Subcutaneous abdominal adipose tissue (tissue), 5 donors: ENCODE measurements around the gene CUX1.

Experiments used
- H3K27ac ChIP-seq: one replicate; pipeline ENCODE4 v1.7.0; 2013; ENCODE audit warnings: low read depth, mild to moderate bottlenecking, inconsistent platforms, low read length, moderate library complexity
- H3K27me3 ChIP-seq, 5 donors: one replicate each; pipeline ENCODE4 v1.7.0; 2013; ENCODE audit warnings: low read length in 5 of 5, inconsistent platforms in 1 of 5; ENCODE audit not compliant: control insufficient read depth in 5 of 5, insufficient read depth in 4 of 5
- H3K36me3 ChIP-seq, 5 donors: one replicate each; pipeline ENCODE4 v1.7.0; 2013; ENCODE audit warnings: low read length in 5 of 5; ENCODE audit not compliant: control insufficient read depth in 5 of 5, insufficient read depth in 5 of 5
- H3K4me1 ChIP-seq, 5 donors: one replicate each; pipeline ENCODE4 v1.7.0; 2013; ENCODE audit warnings: low read length in 5 of 5, mild to moderate bottlenecking in 3 of 5, moderate library complexity in 1 of 5; ENCODE audit not compliant: control insufficient read depth in 5 of 5, insufficient read depth in 5 of 5
- H3K4me3 ChIP-seq, 5 donors: one replicate each; pipeline ENCODE4 v1.7.0; 2013; ENCODE audit warnings: low read length in 5 of 5, low read depth in 1 of 5
- H3K9ac ChIP-seq, 5 donors: one replicate each; pipeline ENCODE4 v1.7.0; 2013; ENCODE audit warnings: low read length in 5 of 5, mild to moderate bottlenecking in 4 of 5, moderate library complexity in 3 of 5
- H3K9me3 ChIP-seq, 5 donors: one replicate each; pipeline ENCODE4 v1.7.0; 2013; ENCODE audit warnings: low read length in 5 of 5; ENCODE audit not compliant: control insufficient read depth in 5 of 5
- donor health status: healthy.
- donor health status: healthy.
- donor health status: healthy.
- donor health status: healthy.
- donor health status: healthy.

The CUX1 gene

DNA sequence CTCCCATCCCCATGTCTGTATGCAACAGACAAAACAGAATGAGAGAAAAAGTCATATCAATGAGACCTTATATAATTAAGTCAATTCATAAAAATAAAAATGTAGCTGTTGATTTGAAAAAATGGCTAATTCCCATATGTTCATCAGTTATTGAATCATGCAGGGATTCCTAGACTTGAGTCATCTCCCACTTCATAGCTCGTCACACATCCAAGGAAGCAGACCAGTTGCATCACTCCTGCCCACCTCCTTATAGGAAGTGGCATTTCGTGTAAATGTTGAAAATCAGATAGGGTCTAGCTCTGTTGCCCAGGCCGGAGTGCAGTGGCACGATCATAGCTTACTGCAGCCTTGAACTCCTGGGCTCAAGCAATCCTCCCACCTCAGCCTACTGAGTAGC, 413.2 kb downstream of the CUX1 start:
- H3K36me3 ChIP-seq: peaks cover 0 to 51% (median 31%) of the 10 kb centered on the region in 5 donors
- no peak overlapping the region for H3K4me3 ChIP-seq
- no peaks in the 10 kb centered on the region for H3K4me1 ChIP-seq

DNA sequence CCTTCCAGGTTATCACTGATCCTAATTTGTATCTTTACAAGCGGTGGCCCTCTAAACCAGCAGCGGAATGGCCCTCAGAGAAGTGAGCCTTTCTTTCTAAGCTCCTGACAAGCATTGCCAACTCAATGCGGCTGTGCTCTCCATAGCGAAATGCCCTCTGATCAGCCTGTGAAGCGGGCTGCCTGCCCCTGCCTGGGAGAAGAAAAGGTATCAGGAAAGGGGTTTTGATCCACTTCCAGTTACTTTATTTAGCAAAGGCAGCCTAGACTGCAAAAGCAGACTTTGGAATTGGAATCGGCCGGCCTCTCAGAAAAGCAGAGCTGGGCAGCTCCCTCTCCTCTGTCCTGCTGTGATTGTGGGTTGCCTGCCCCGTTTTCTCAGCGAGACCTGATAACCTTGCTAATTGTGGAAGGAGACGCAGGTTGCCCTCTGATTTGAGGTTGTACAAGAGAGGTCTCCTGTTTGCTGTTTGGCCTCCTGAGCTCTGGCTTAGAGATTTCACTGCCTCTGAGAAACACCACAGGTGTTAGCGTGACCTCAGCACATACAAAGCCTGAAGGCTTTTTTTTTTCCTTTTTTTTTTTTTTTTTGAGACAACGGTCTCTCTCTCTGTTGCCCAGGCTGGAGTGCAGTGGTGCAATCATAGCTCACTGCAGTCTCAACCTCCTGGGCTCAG, 415.3 kb downstream of the CUX1 start:
- Histone ChIP-seq H3K36me3 (peaks cover 0 to 48% (median 27%) of the 10 kb centered on the region in 5 donors), H3K9ac (no peak overlapping the region), H3K9me3 (no peaks in the 10 kb centered on the region), H3K27me3 (no peaks in the 10 kb centered on the region), H3K27ac (no peak overlapping the region), H3K4me3 (no peak overlapping the region), H3K4me1 (no peaks in the 10 kb centered on the region)

More for the DNA sequence above, 413.2 kb downstream of the CUX1 start:
- Histone ChIP-seq H3K27me3 (no peaks in the 10 kb centered on the region), H3K9ac (no peak overlapping the region), H3K27ac (no peak overlapping the region), H3K9me3 (no peaks in the 10 kb centered on the region)

GRCh38 chr7:102234131-102234530, 416.7 kb downstream of the CUX1 start:
- no peaks in the 10 kb centered on the region for H3K9me3 ChIP-seq

GRCh38 chr7:102234801-102235550, 417.6 kb downstream of the CUX1 start:
- Histone ChIP-seq H3K4me1 (no peaks in the 10 kb centered on the region), H3K4me3 (no peak overlapping the region), H3K27ac (no peak overlapping the region), H3K9me3 (no peaks in the 10 kb centered on the region), H3K27me3 (no peaks in the 10 kb centered on the region), H3K9ac (no peak overlapping the region), H3K36me3 (peaks cover 0 to 41% (median 21%) of the 10 kb centered on the region in 5 donors)

More at GRCh38 chr7:102234131-102234530, 416.7 kb downstream of the CUX1 start:
- Histone ChIP-seq H3K36me3 (peaks cover 0 to 37% (median 20%) of the 10 kb centered on the region in 5 donors), H3K27me3 (no peaks in the 10 kb centered on the region), H3K27ac (no peak overlapping the region), H3K9ac (no peak overlapping the region), H3K4me3 (no peak overlapping the region), H3K4me1 (no peaks in the 10 kb centered on the region)

- Histone ChIP-seq H3K4me3 (no peak overlapping the region), H3K36me3 (peaks cover 0 to 50% (median 25%) of the 10 kb centered on the region in 5 donors), H3K27me3 (no peaks in the 10 kb centered on the region), H3K4me1 (no peaks in the 10 kb centered on the region), H3K27ac (no peak overlapping the region), H3K9ac (no peak overlapping the region), H3K9me3 (no peaks in the 10 kb centered on the region)
Measured at GRCh38 chr7:102236102-102236501, 418.7 kb downstream of the CUX1 start.

DNA sequence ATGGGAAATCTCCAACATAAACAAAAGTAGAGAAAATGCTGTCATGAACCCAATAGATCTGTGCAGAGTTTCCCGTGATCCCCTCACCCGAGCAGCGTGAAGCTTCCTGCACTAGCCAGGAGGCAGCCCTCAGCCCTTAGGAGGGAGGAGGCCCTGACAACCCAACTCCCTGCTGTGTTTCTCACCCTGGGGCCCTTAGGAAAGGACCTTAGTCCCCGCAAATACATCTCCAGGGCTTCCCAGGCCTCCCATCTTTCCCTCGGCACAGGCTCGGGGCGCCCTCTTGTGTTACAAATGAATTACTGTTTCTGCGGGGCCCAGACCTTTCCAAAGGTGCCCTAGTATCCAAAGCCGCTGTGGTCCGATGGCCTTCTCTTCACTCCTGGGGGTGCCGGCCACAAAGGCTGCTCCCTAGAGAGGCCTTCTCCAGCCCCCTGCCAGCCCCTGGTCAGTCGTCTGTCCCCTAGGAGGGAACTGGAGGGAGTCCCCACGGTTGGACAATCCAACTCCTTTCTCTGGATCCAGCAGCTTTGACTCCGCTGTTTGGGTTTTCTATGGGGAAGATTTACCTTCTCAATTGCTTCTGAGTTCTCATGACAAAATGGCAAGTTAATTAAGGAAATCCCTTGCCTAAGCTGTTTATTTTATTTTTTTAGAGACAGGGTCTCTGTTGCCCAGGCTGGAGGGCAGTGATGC, 419.3 kb downstream of the CUX1 start:
- Histone ChIP-seq H3K27me3 (no peaks in the 10 kb centered on the region), H3K27ac (no peak overlapping the region), H3K9ac (no peak overlapping the region), H3K4me3 (no peak overlapping the region), H3K36me3 (peaks cover 0 to 54% (median 31%) of the 10 kb centered on the region in 5 donors), H3K9me3 (no peaks in the 10 kb centered on the region), H3K4me1 (no peaks in the 10 kb centered on the region)

DNA sequence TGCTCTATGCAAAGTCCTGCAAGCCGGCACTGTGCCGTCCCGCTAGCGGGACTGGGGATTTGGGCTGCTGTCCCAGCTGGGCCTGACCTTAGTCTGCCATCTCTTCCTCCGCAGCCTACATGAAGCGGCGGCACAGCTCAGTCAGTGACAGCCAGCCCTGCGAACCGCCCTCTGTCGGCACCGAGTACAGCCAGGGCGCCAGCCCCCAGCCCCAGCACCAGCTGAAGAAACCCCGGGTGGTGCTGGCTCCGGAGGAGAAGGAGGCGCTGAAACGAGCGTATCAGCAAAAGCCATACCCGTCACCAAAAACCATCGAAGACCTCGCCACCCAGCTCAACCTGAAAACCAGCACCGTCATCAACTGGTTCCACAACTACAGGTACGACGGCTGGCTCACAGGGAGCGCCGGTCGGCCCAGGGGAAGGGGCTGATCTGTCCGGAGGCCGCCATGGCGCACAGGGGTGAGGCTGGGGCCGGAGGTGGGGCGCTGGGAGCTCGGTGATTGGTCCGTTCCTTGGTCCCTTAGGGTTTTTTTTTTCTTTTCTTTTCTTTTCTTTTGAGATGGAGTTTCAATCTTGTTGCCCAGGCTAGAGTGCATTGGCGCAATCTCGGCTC, 421.9 kb downstream of the CUX1 start:
- Histone ChIP-seq H3K9me3 (no peaks in the 10 kb centered on the region), H3K27ac (no peak overlapping the region), H3K4me3 (no peak overlapping the region), H3K9ac (no peak overlapping the region), H3K36me3 (peaks cover 0 to 48% (median 31%) of the 10 kb centered on the region in 5 donors), H3K27me3 (no peaks in the 10 kb centered on the region), H3K4me1 (no peaks in the 10 kb centered on the region)

GRCh38 chr7:102241431-102241830, 424.0 kb downstream of the CUX1 start:
- no peaks in the 10 kb centered on the region for H3K4me1 ChIP-seq
- no peaks in the 10 kb centered on the region for H3K27me3 ChIP-seq
- H3K4me3 ChIP-seq: no peak overlapping the region
- H3K9ac ChIP-seq: no peak overlapping the region
- no peaks in the 10 kb centered on the region for H3K9me3 ChIP-seq
- peaks cover 0 to 48% (median 23%) of the 10 kb centered on the region in 5 donors for H3K36me3 ChIP-seq
- H3K27ac ChIP-seq: no peak overlapping the region

DNA sequence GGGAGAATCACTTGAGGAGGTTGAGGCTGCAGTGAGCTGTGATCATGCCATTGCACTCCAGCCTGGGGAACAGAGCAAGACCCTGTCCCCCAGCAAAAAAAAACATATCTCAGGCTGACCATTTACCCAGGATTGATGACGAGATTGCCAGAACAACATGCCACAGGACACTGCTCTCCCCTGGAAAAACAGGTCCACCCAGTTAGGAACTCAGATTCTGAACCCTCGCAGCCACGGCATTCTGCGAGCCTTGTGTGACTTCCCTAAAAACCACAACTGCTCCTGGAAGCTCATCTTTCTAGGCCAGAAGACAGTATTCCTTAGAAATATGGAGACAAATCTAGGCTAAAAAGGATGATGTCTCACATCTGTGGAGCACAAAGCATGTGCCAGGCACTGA, 427.2 kb downstream of the CUX1 start:
- H3K27ac ChIP-seq: no peak overlapping the region
- H3K9me3 ChIP-seq: no peaks in the 10 kb centered on the region
- H3K4me3 ChIP-seq: no peak overlapping the region
- no peak overlapping the region for H3K9ac ChIP-seq
- H3K4me1 ChIP-seq: no peaks in the 10 kb centered on the region
- H3K27me3 ChIP-seq: no peaks in the 10 kb centered on the region
- peaks cover 0 to 53% (median 20%) of the 10 kb centered on the region in 5 donors for H3K36me3 ChIP-seq
